Body of pancreas (tissue), 4 donors: ENCODE results near the gene OR3A2.

ENCODE experiments used
- POLR2A ChIP-seq, 3 donors: fragments of 450-650 bp; IDR thresholded peaks; one replicate each; pipeline ENCODE4 v1.6.1; 2016; ENCODE audit warnings: antibody characterized with exemption in 3 of 3, mild to moderate bottlenecking in 2 of 3
- TF ChIP-seq, protein P1 (sequence below), 7 experiments: fragments of 450-650 bp in 4 of 7; fragments of 200-600 bp in 3 of 7; sonication (generic) in 3 of 7; IDR thresholded peaks; one replicate each; pipeline ENCODE4 v1.5.1; 2016 to 2019; ENCODE audit warnings: antibody characterized with exemption in 7 of 7

DNA sequence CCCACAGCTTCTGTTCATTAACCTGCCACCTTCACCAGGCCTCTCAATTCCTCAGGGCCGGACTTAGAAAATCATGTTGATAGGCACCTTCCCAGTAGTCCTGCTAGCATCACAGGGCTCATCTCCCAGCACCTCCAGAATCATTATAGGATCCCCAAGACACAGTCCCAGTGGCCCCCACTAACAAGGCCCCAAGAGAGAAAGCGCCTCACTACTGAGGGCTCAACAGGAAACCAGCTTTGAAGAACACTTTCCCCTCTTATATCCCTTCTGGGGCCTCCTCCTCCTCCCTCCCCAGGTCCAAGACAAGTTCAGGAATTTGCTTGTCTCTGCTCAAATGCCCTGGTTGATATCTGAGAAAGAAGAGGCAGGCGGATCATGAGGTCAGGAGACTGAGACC is 25.0 kb upstream of the OR3A2 start, which contains the start of gene OR3A3:
- TF ChIP-seq, protein P1, sequence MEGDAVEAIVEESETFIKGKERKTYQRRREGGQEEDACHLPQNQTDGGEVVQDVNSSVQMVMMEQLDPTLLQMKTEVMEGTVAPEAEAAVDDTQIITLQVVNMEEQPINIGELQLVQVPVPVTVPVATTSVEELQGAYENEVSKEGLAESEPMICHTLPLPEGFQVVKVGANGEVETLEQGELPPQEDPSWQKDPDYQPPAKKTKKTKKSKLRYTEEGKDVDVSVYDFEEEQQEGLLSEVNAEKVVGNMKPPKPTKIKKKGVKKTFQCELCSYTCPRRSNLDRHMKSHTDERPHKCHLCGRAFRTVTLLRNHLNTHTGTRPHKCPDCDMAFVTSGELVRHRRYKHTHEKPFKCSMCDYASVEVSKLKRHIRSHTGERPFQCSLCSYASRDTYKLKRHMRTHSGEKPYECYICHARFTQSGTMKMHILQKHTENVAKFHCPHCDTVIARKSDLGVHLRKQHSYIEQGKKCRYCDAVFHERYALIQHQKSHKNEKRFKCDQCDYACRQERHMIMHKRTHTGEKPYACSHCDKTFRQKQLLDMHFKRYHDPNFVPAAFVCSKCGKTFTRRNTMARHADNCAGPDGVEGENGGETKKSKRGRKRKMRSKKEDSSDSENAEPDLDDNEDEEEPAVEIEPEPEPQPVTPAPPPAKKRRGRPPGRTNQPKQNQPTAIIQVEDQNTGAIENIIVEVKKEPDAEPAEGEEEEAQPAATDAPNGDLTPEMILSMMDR (IDR thresholded peaks at IDR 0.05): no peak
- no peak for TF ChIP-seq POLR2A (IDR thresholded peaks at IDR 0.05)
